GM13976 (cell line): ENCODE data around the gene TAC4.
A peak's percentile ranks its signal among the peaks of the same experiment; 100 is the strongest.

Experiments used
- DNase-seq: peaks from one replicate; pipeline ENCODE4 v3.0.0; 2012; ENCODE audit warnings: low spot score
- CTCF ChIP-seq: IDR thresholded peaks from 2 replicates; pipeline ENCODE4 v1.5.1; 2012; ENCODE audit warnings: borderline replicate concordance, mild to moderate bottlenecking; ENCODE audit not compliant: insufficient read depth; ENCODE audit errors: extremely low read depth, missing control alignments, control extremely low read depth
- in situ Hi-C: fragments of 300-500 bp; cut with MboI; formaldehyde crosslinking; loops from one replicate; pipeline ENCODE4 v1.12.0; 2022; ENCODE audit warnings: low sequenced_read_pairs, mixed read lengths, inconsistent platforms; ENCODE audit not compliant: unreplicated experiment

Gene TAC4

GRCh38 chr17:49866882-49867413 is 19.1 kb upstream of the TAC4 start:
- DNase-seq, result no peak
- in situ Hi-C loops, result loop anchor here (10.0 kb wide), 1 partner anchor 138 kb away; no protein-coding TSS in a partner anchor
- no peak for TF ChIP-seq CTCF

GRCh38 chr17:49866019-49866380 is 18.1 kb upstream of the TAC4 start:
- in situ Hi-C loops, result loop anchor here (10.0 kb wide), 1 partner anchor 139 kb away; no protein-coding TSS in a partner anchor
- no peak for TF ChIP-seq CTCF
- no peak for DNase-seq

- in situ Hi-C loops, result loop anchor here (10.0 kb wide), 1 partner anchor 142 kb away; no protein-coding TSS in a partner anchor
- TF ChIP-seq CTCF, result no peak
- no peak for DNase-seq
Observed at GRCh38 chr17:49862781-49863331, 15.0 kb upstream of the TAC4 start.

- in situ Hi-C loops, result loop anchor here (10.0 kb wide), 1 partner anchor 143 kb away; no protein-coding TSS in a partner anchor
Observed at GRCh38 chr17:49861150-49861884, 13.4 kb upstream of the TAC4 start.

GRCh38 chr17:49859991-49860953 is 12.4 kb upstream of the TAC4 start:
- in situ Hi-C loops, result loop anchor here (10.0 kb wide), 1 partner anchor 145 kb away; no protein-coding TSS in a partner anchor
- no peak for TF ChIP-seq CTCF
- DNase-seq, result no peak

More at GRCh38 chr17:49861150-49861884, 13.4 kb upstream of the TAC4 start:
- DNase-seq, result peak; percentile 85
- peak; percentile 67 for TF ChIP-seq CTCF

GRCh38 chr17:49858796-49859195 is 10.9 kb upstream of the TAC4 start:
- TF ChIP-seq CTCF, result no peak
- in situ Hi-C loops, result no loop called here
- no peak for DNase-seq
